ENCODE results near the gene CHST13.
A peak's percentile ranks its signal among the peaks of the same experiment; 100 is the strongest.

CHST13 gene

DNA sequence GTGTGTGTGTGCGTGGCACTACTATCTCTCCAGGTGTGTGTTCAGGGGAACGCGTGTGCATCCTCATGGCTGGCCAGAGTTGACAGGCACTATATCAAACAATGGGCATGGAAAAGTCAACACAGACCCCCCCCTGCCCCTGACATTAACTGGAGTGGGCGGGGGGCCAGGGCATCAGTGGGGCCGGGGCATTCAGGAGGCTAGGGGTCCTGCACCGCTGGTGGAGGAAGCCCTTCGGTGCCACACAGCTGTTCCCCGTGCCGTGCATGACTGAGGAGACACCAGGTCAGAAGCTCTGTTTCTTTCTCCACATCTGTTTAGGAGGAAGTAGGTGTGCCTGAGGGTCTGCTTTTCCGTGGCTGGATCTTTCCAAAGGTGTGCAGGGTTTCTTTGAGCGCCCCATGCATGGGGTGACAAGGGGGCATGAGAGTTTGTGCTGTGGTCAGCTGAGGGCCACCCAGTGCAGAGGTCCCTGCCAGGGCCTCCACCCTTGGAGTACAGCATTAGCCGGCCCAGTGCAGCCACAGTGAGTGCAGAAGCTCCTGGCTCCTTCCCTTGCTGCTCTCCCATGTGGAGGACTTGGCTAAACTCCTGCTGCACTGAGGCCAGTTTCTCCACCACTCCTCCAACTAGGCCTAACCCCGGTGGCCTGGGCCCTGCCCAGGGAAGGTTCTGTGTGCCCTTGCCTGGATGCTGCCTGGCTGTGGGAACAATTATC, 27.3 kb downstream of the CHST13 start:
- CTCF ChIA-PET: no interaction called here

DNA sequence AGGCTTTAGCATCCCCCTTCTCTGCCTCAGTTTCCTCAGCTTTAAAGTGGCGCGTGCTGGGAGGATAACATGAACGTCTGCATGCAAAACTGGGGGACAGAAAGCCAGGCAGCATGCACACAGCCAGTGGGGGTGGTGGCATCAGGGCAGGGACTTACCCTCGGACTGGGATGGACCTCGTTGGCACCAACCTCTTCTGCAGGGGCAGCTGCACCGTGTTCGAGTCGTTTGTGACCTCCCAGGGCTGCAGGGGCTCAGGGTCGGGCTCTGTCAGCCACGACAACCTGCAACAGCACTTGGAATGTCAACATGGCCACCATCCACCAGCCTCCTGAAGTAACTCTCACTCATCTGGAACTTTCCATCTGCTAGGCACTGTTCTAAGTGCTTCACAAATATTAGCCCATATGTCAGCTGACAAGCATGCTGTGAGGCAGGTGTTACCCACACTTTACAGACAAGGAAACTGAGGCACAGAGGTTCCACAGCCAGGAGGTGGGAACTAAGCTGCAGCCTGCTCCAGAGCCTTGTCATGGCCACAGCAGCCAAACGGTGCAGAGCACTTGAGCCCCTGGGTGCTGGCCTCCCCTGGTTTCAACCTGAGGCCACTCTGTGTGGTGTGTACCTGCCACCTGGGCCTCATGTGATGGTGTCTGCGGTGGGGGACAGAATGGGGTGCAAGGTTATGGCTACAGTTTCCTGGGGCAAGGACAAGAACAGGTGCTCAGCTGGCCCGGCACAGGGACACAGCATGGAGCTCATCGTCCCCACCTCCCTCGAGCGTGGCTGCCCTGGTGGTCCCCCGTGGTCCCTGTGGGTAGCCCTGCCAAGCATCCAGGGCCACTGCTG, 28.1 kb downstream of the CHST13 start:
- peak; percentile 29; the same call in 1 of the 2 replicates for TF ChIP-seq ZIC2 (tag by site-specific recombination; IDR thresholded peaks at IDR 0.05)
- TF ChIP-seq ZNF174 (tag by site-specific recombination; IDR thresholded peaks at IDR 0.05): no peak
- no peak for TF ChIP-seq ZNF19 (tag by site-specific recombination; IDR thresholded peaks at IDR 0.05; ENCODE audit: low read depth)
- no peak for TF ChIP-seq ZNF776 (tag by site-specific recombination; IDR thresholded peaks at IDR 0.05; ENCODE audit: borderline replicate concordance)
- no peak for TF ChIP-seq ZNF211 (tag by site-specific recombination; IDR thresholded peaks at IDR 0.05; ENCODE audit: low read depth)
- Histone ChIP-seq H3K9me3 (ENCODE audit: control insufficient read depth, insufficient read depth, low read depth, low read length) (no peaks in the 10 kb centered on the region), H3K4me1 (ENCODE audit: control insufficient read depth, insufficient read depth, low read length) (no peaks in the 10 kb centered on the region), H3K27ac (ENCODE audit: extremely low read depth, low read depth, low read length) (no peak overlapping the region), H3K4me3 (ENCODE audit: low read depth, low read length) (no peak overlapping the region), H3K36me3 (ENCODE audit: control insufficient read depth in 2 of 2, insufficient read depth in 1 of 2, low read length in 2 of 2) (no peaks in the 10 kb centered on the region)
- ChIA-PET POLR2A (no interaction called here), CTCF (no interaction called here)

More for the DNA sequence above, 27.3 kb downstream of the CHST13 start:
- Histone ChIP-seq H3K9me3 (ENCODE audit: control insufficient read depth, insufficient read depth, low read depth, low read length) (no peaks in the 10 kb centered on the region), H3K4me3 (ENCODE audit: low read depth, low read length) (no peak overlapping the region), H3K27ac (ENCODE audit: extremely low read depth, low read depth, low read length) (no peak overlapping the region), H3K36me3 (ENCODE audit: control insufficient read depth in 2 of 2, insufficient read depth in 1 of 2, low read length in 2 of 2) (no peaks in the 10 kb centered on the region), H3K4me1 (ENCODE audit: control insufficient read depth, insufficient read depth, low read length) (no peaks in the 10 kb centered on the region)
- TF ChIP-seq GLIS2 (tag by site-specific recombination; IDR thresholded peaks at IDR 0.05) (no peak), ZNF132 (tag by site-specific recombination; IDR thresholded peaks at IDR 0.05; ENCODE audit: borderline replicate concordance) (no peak), ELK4 (IDR thresholded peaks at IDR 0.05; ENCODE audit: borderline replicate concordance, low read depth, low read length) (no peak), CTCF (tag by site-specific recombination; IDR thresholded peaks at IDR 0.05) (no peak), ZNF658 (tag by site-specific recombination; IDR thresholded peaks at IDR 0.05) (no peak), ZBTB8A (tag by site-specific recombination; IDR thresholded peaks at IDR 0.05) (no peak), ZNF830 (tag by site-specific recombination; IDR thresholded peaks at IDR 0.05; ENCODE audit: low read depth) (no peak), KLF7 (tag by site-specific recombination; IDR thresholded peaks at IDR 0.05; ENCODE audit: borderline replicate concordance) (no peak)
- TF ChIP-seq, protein P1, sequence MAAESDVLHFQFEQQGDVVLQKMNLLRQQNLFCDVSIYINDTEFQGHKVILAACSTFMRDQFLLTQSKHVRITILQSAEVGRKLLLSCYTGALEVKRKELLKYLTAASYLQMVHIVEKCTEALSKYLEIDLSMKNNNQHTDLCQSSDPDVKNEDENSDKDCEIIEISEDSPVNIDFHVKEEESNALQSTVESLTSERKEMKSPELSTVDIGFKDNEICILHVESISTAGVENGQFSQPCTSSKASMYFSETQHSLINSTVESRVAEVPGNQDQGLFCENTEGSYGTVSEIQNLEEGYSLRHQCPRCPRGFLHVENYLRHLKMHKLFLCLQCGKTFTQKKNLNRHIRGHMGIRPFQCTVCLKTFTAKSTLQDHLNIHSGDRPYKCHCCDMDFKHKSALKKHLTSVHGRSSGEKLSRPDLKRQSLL (tag by site-specific recombination; IDR thresholded peaks at IDR 0.05): no peak
- POLR2A ChIA-PET: no interaction called here

GRCh38 chr3:126552688-126553283, 28.8 kb downstream of the CHST13 start:
- TF ChIP-seq, protein P2, sequence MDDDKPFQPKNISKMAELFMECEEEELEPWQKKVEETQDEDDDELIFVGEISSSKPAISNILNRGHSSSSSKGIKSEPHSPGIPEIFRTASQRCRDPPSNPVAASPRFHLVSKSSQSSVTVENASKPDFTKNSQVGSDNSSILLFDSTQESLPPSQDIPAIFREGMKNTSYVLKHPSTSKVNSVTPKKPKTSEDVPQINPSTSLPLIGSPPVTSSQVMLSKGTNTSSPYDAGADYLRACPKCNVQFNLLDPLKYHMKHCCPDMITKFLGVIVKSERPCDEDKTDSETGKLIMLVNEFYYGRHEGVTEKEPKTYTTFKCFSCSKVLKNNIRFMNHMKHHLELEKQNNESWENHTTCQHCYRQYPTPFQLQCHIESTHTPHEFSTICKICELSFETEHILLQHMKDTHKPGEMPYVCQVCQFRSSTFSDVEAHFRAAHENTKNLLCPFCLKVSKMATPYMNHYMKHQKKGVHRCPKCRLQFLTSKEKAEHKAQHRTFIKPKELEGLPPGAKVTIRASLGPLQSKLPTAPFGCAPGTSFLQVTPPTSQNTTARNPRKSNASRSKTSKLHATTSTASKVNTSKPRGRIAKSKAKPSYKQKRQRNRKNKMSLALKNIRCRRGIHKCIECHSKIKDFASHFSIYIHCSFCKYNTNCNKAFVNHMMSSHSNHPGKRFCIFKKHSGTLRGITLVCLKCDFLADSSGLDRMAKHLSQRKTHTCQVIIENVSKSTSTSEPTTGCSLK (tag by site-specific recombination; IDR thresholded peaks at IDR 0.05): no peak
- TF ChIP-seq, protein P3, sequence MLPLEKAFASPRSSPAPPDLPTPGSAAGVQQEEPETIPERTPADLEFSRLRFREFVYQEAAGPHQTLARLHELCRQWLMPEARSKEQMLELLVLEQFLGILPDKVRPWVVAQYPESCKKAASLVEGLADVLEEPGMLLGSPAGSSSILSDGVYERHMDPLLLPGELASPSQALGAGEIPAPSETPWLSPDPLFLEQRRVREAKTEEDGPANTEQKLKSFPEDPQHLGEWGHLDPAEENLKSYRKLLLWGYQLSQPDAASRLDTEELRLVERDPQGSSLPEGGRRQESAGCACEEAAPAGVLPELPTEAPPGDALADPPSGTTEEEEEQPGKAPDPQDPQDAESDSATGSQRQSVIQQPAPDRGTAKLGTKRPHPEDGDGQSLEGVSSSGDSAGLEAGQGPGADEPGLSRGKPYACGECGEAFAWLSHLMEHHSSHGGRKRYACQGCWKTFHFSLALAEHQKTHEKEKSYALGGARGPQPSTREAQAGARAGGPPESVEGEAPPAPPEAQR (tag by site-specific recombination; IDR thresholded peaks at IDR 0.05): no peak
- TF ChIP-seq ZNF433 (tag by site-specific recombination; IDR thresholded peaks at IDR 0.05; ENCODE audit: low read depth): no peak
- no peak for TF ChIP-seq ZNF785 (tag by site-specific recombination; IDR thresholded peaks at IDR 0.05)
- no peak for TF ChIP-seq BCL11A (tag by site-specific recombination; IDR thresholded peaks at IDR 0.05; ENCODE audit: low read depth)
- no peak for TF ChIP-seq ZNF221 (tag by site-specific recombination; IDR thresholded peaks at IDR 0.05; ENCODE audit: borderline replicate concordance)
- no peak for TF ChIP-seq ZNF548 (tag by site-specific recombination; IDR thresholded peaks at IDR 0.05)
- H3K9me3 ChIP-seq (ENCODE audit: control insufficient read depth, insufficient read depth, low read depth, low read length): no peaks in the 10 kb centered on the region
- H3K27ac ChIP-seq (ENCODE audit: extremely low read depth, low read depth, low read length): no peak overlapping the region
- no peaks in the 10 kb centered on the region for H3K4me1 ChIP-seq (ENCODE audit: control insufficient read depth, insufficient read depth, low read length)
- no peak overlapping the region for H3K4me3 ChIP-seq (ENCODE audit: low read depth, low read length)
- H3K36me3 ChIP-seq (ENCODE audit: control insufficient read depth in 2 of 2, insufficient read depth in 1 of 2, low read length in 2 of 2): no peaks in the 10 kb centered on the region
- ChIA-PET CTCF (no interaction called here), POLR2A (no interaction called here)
